Stimulated activated CD4-positive, alpha-beta T cell treated with anti-CD3 and anti-CD28 coated beads, TNF-alpha, amount 100 ng/mL, for 1 hour (primary cell): ENCODE results near the gene TSEN2.
A peak's percentile ranks its signal among the peaks of the same experiment; 100 is the strongest.

Experiments used
- DNase-seq, 3 donors: peaks; one replicate each; pipeline ENCODE4 v3.0.0-alpha.2; 2020; ENCODE audit warnings: low read depth in 3 of 3, low spot score in 1 of 3

TSEN2 gene

GRCh38 chr3:12549971-12550760 lies 65.9 kb downstream of the TSEN2 start:
- no peak for DNase-seq

GRCh38 chr3:12553921-12554391 lies 69.7 kb downstream of the TSEN2 start:
- no peak for DNase-seq

- no peak for DNase-seq
These were observed 72.0 kb downstream of the TSEN2 start for GRCh38 chr3:12556314-12556689.

GRCh38 chr3:12556690-12557472 lies 72.6 kb downstream of the TSEN2 start, which contains the start of gene MKRN2:
Gene MKRN2, plus strand, starts transcription at chr3:12557087. Its CDS starts 64 bp downstream, at chr3:12557151.
- DNase-seq, result peak; percentile 49 to 86 (median 78)

- DNase-seq, result no peak
These were observed 73.3 kb downstream of the TSEN2 start for GRCh38 chr3:12557473-12558100.

- DNase-seq, result no peak
These were observed 74.4 kb downstream of the TSEN2 start for GRCh38 chr3:12558706-12559105.

GRCh38 chr3:12559520-12559919 lies 75.2 kb downstream of the TSEN2 start:
- no peak for DNase-seq

- DNase-seq, result no peak
These were observed 76.4 kb downstream of the TSEN2 start for GRCh38 chr3:12560505-12561190.

- DNase-seq, result no peak
These were observed 77.1 kb downstream of the TSEN2 start for GRCh38 chr3:12561397-12561796.

GRCh38 chr3:12562451-12562850 lies 78.2 kb downstream of the TSEN2 start:
- no peak for DNase-seq

- DNase-seq, result no peak
These were observed 82.7 kb downstream of the TSEN2 start for GRCh38 chr3:12566976-12567375.

GRCh38 chr3:12568747-12569146 lies 84.5 kb downstream of the TSEN2 start:
- no peak for DNase-seq

GRCh38 chr3:12569836-12570235 lies 85.6 kb downstream of the TSEN2 start:
- DNase-seq, result no peak

- DNase-seq, result no peak
These were observed 87.7 kb downstream of the TSEN2 start for GRCh38 chr3:12571986-12572385.

GRCh38 chr3:12574131-12574530 lies 89.9 kb downstream of the TSEN2 start:
- no peak for DNase-seq

GRCh38 chr3:12574661-12575060 lies 90.4 kb downstream of the TSEN2 start:
- no peak for DNase-seq

GRCh38 chr3:12577379-12577778 lies 93.1 kb downstream of the TSEN2 start:
- DNase-seq, result no peak

- no peak for DNase-seq
These were observed 94.5 kb downstream of the TSEN2 start for GRCh38 chr3:12578742-12579141.

- no peak for DNase-seq
These were observed 95.2 kb downstream of the TSEN2 start for GRCh38 chr3:12579456-12579855.

GRCh38 chr3:12579905-12580304 lies 95.6 kb downstream of the TSEN2 start:
- DNase-seq, result no peak

- no peak for DNase-seq
These were observed 98.5 kb downstream of the TSEN2 start for GRCh38 chr3:12582730-12583129.
